Spleen (tissue), 11 donors: Measurements from ENCODE around the gene LPP. TPM values are rescaled to one million over a fixed set of nuclear protein-coding genes. Genes with fewer than 3 reads are reported as not detected.

ENCODE experiments used
- DNase-seq: peaks from one replicate; pipeline ENCODE4 v3.0.0-alpha.2; 2020
- H3K27ac ChIP-seq, 8 donors: fragments of 200-600 bp; sonication (generic) in 7 of 8; 1 replicate in 4 of 8; 2 replicates in 4 of 8; pipeline versions ENCODE4 v1.5.0 to v1.8.0; 2016 to 2021; ENCODE audit warnings: inconsistent platforms in 4 of 8, mild to moderate bottlenecking in 4 of 8, moderate library complexity in 1 of 8
- H3K27me3 ChIP-seq, 7 donors: fragments of 200-600 bp; sonication (generic) in 6 of 7; replicated peaks in 1 of 7; 1 replicate in 4 of 7; 2 replicates in 3 of 7; pipeline versions ENCODE4 v1.5.0 to v1.8.0; 2016 to 2021; ENCODE audit warnings: inconsistent platforms in 3 of 7, mild to moderate bottlenecking in 1 of 7
- H3K36me3 ChIP-seq, 6 donors: fragments of 200-600 bp; sonication (generic) in 5 of 6; 1 replicate in 4 of 6; 2 replicates in 2 of 6; pipeline versions ENCODE4 v1.5.0 to v1.8.0; 2016 to 2021; ENCODE audit warnings: inconsistent platforms in 2 of 6
- H3K4me1 ChIP-seq, 6 donors: fragments of 200-600 bp; sonication (generic) in 5 of 6; 1 replicate in 3 of 6; 2 replicates in 3 of 6; pipeline versions ENCODE4 v1.5.0 to v1.8.0; 2016 to 2021; ENCODE audit warnings: inconsistent platforms in 3 of 6
- H3K4me3 ChIP-seq, 8 donors: fragments of 200-600 bp; sonication (generic) in 7 of 8; 1 replicate in 4 of 8; 2 replicates in 4 of 8; pipeline versions ENCODE4 v1.5.0 to v1.8.0; 2016 to 2021; ENCODE audit warnings: inconsistent platforms in 4 of 8, mild to moderate bottlenecking in 4 of 8, moderate library complexity in 2 of 8
- H3K9me3 ChIP-seq, 8 donors: fragments of 200-600 bp; sonication (generic) in 7 of 8; 1 replicate in 4 of 8; 2 replicates in 4 of 8; pipeline versions ENCODE4 v1.5.0 to v1.8.0; 2016 to 2021; ENCODE audit warnings: inconsistent platforms in 4 of 8
- POLR2A ChIP-seq, 3 donors: fragments of 450-650 bp; IDR thresholded peaks; one replicate each; pipeline ENCODE4 v1.5.1; 2017; ENCODE audit warnings: antibody characterized with exemption in 3 of 3, mild to moderate bottlenecking in 1 of 3
- POLR2AphosphoS5 ChIP-seq, 3 donors: sonication (generic); formaldehyde crosslinking; IDR thresholded peaks; one replicate each; pipeline ENCODE4 v1.5.1; 2017; ENCODE audit warnings: antibody characterized with exemption in 3 of 3
- WGBS, 5 donors: extraction: QIAGEN DNeasy Blood & Tissue Kit in 3 of 5; methylation state at CpG; one replicate each; pipeline versions ENCODE4 v1.1.5 to v1.1.7; 2013 to 2018; 5-methylcytosine and 5-hydroxymethylcytosine counted together
- intact Hi-C: fragments of 100-400 bp; cut with DNase I; formaldehyde crosslinking; loops from one replicate; pipeline ENCODE4 v1.15.0; 2023; ENCODE audit warnings: low total_unique reads
- polyA plus RNA-seq, 3 donors: library from polyadenylated mRNA; stranded (reverse); fragments of 200-250 nt; gene quantifications; one replicate each; pipeline ENCODE4 v1.2.1, GENCODE V29; 2013
- total RNA-seq, 7 donors: library from RNA; depleted of rRNA in 3 of 7; stranded (reverse); fragments of >200 nt in 3 of 7; fragmentation: NEBNext Ultra II Directional in 4 of 7; extraction: Animal tissue kit (Norgen Biotek cat#: 25700) in 4 of 7; gene quantifications; one replicate each; pipeline versions ENCODE4 v1.1.0 to v1.2.1, GENCODE V29; 2016 to 2021
- TF ChIP-seq, protein P1 (sequence below), 11 experiments: fragments of 200-600 bp in 7 of 11; fragments of 450-650 bp in 4 of 11; sonication (generic) in 4 of 11; IDR thresholded peaks in 8 of 11; conservative IDR thresholded peaks in 3 of 11; 1 replicate in 7 of 11; 2 replicates in 4 of 11; pipeline versions ENCODE4 v1.4.0 to v1.8.0; 2016 to 2021; ENCODE audit warnings: antibody characterized with exemption in 11 of 11, inconsistent platforms in 4 of 11, mild to moderate bottlenecking in 1 of 11
- donor health status: healthy with polysubstance abuse.
- donor health status: DM: no; HTN: no; CAD: no; lungs with moderate emphysema.
- donor health status: DM: no; HTN: no; CAD: no.
- donor health status: Bipolar disorder and iron deficiency.
- donor health status: healthy.
- donor health status: DM: no; HTN: no; CAD: no.
- donor health status: DM: yes; HTN: yes; CAD: no.

Gene LPP
- total and polyA plus RNA-seq, 10 donors, result 2.4 to 270 (median 156) TPM

GRCh38 chr3:188874576-188874975, 720.6 kb downstream of the LPP start:
- no peaks in the 10 kb centered on the region for H3K4me1 ChIP-seq
- peaks cover 0 to 72% (median 28%) of the 10 kb centered on the region in 6 donors for H3K36me3 ChIP-seq
- no peaks in the 10 kb centered on the region for H3K9me3 ChIP-seq
- H3K27ac ChIP-seq, result no peak overlapping the region
- intact Hi-C loops, result no loop called here
- no peaks in the 10 kb centered on the region for H3K27me3 ChIP-seq
- no peak for TF ChIP-seq POLR2A (IDR thresholded peaks at IDR 0.05)
- TF ChIP-seq, protein P1, sequence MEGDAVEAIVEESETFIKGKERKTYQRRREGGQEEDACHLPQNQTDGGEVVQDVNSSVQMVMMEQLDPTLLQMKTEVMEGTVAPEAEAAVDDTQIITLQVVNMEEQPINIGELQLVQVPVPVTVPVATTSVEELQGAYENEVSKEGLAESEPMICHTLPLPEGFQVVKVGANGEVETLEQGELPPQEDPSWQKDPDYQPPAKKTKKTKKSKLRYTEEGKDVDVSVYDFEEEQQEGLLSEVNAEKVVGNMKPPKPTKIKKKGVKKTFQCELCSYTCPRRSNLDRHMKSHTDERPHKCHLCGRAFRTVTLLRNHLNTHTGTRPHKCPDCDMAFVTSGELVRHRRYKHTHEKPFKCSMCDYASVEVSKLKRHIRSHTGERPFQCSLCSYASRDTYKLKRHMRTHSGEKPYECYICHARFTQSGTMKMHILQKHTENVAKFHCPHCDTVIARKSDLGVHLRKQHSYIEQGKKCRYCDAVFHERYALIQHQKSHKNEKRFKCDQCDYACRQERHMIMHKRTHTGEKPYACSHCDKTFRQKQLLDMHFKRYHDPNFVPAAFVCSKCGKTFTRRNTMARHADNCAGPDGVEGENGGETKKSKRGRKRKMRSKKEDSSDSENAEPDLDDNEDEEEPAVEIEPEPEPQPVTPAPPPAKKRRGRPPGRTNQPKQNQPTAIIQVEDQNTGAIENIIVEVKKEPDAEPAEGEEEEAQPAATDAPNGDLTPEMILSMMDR (IDR thresholded peaks at IDR 0.05 in 8 of 11, conservative IDR thresholded peaks at IDR 0.05 in 3 of 11), result no peak
- WGBS, 5 donors, result 92 to 100% (median 93%) methylated on average over 1 of the region's 1 CpG
- no peak for DNase-seq
- no peak overlapping the region for H3K4me3 ChIP-seq

GRCh38 chr3:188875413-188875812, 721.5 kb downstream of the LPP start:
- H3K27me3 ChIP-seq, result no peaks in the 10 kb centered on the region
- no peak for DNase-seq
- WGBS, 5 donors, result 87 to 95% (median 92%) methylated on average over 1 of the region's 1 CpG
- H3K27ac ChIP-seq, result no peak overlapping the region
- intact Hi-C loops, result no loop called here
- H3K4me3 ChIP-seq, result no peak overlapping the region
- TF ChIP-seq, protein P1 (IDR thresholded peaks at IDR 0.05 in 8 of 11, conservative IDR thresholded peaks at IDR 0.05 in 3 of 11), result no peak
- TF ChIP-seq POLR2A (IDR thresholded peaks at IDR 0.05) (no peak), POLR2AphosphoS5 (IDR thresholded peaks at IDR 0.05) (no peak)
- peaks cover 0 to 80% (median 28%) of the 10 kb centered on the region in 6 donors for H3K36me3 ChIP-seq
- H3K9me3 ChIP-seq, result no peaks in the 10 kb centered on the region
- no peaks in the 10 kb centered on the region for H3K4me1 ChIP-seq

DNA sequence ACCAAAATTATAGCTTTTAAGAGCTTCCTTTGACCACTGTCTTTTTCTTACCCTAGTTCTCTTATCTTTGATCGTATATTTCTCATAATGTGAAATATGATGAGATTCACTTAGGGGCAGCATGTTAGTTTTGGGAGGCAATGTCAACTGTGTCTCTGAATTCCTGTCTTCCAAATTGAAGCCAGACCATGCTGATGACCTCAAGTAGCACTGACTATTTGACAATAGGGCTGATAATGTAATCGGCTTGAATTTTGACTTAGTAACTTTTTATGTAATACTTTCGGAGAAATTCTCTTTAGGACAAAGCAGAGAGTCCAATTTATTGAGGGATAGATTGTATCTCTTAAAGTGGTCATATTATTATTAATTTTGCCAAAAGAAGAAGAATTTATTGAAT, 722.4 kb downstream of the LPP start:
- intact Hi-C loops, result no loop called here
- Histone ChIP-seq H3K27me3 (no peaks in the 10 kb centered on the region), H3K4me1 (no peaks in the 10 kb centered on the region), H3K9me3 (no peaks in the 10 kb centered on the region), H3K4me3 (no peak overlapping the region), H3K27ac (no peak overlapping the region), H3K36me3 (peaks cover 0 to 83% (median 28%) of the 10 kb centered on the region in 6 donors)
- DNase-seq, result no peak
- no peak for TF ChIP-seq POLR2AphosphoS5 (IDR thresholded peaks at IDR 0.05)
- TF ChIP-seq POLR2A (IDR thresholded peaks at IDR 0.05), result no peak
- TF ChIP-seq, protein P1 (IDR thresholded peaks at IDR 0.05 in 8 of 11, conservative IDR thresholded peaks at IDR 0.05 in 3 of 11), result no peak
- 92 to 98% (median 96%) methylated on average over 3 of the region's 3 CpGs for WGBS, 5 donors

- TF ChIP-seq POLR2AphosphoS5 (IDR thresholded peaks at IDR 0.05) (no peak), POLR2A (IDR thresholded peaks at IDR 0.05) (no peak)
- TF ChIP-seq, protein P1 (IDR thresholded peaks at IDR 0.05 in 8 of 11, conservative IDR thresholded peaks at IDR 0.05 in 3 of 11), result no peak
- no peaks in the 10 kb centered on the region for H3K9me3 ChIP-seq
- no peak for DNase-seq
- 82 to 96% (median 86%) methylated on average over 3 of the region's 3 CpGs for WGBS, 5 donors
- H3K36me3 ChIP-seq, result peaks cover 0 to 81% (median 28%) of the 10 kb centered on the region in 6 donors
- intact Hi-C loops, result no loop called here
- H3K27me3 ChIP-seq, result no peaks in the 10 kb centered on the region
- H3K27ac ChIP-seq, result no peak overlapping the region
- H3K4me1 ChIP-seq, result no peaks in the 10 kb centered on the region
- H3K4me3 ChIP-seq, result no peak overlapping the region
Measured at GRCh38 chr3:188877381-188877780, 723.4 kb downstream of the LPP start.
